Measurements from ENCODE around the gene VCL. TPM values are rescaled to one million over a fixed set of nuclear protein-coding genes. Genes with fewer than 3 reads are reported as not detected.
A peak's percentile ranks its signal among the peaks of the same experiment; 100 is the strongest.

Gene VCL
- total RNA-seq, 2 experiments from 2014 or later, result 20.7 to 22.7 TPM

DNA sequence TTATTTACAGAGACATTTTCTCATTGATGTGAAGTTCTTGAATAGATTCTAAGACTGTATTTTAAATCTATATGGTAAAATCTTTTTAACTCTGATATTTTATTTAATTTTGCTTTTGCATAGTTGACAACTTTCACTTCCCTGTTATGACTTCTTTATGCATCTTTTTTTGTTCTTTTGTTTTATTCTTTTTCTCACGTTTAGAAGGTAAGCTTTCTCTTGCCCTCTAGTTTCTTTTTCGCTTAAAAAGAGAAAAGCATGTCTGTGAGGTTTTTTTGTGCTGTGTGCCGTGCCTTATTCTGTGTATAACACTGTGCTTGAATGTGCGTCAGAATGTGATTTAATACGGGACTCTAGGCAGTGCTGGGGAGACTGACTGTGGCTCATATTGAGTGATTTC, 78.0 kb downstream of the VCL start:
- Mint-ChIP-seq H3K4me3 (no peak overlapping the region), H3K4me1 (peaks cover 35% of the 10 kb centered on the region), H3K36me3 (ENCODE audit: low read depth) (peaks cover 32% of the 10 kb centered on the region), H3K27ac (no peak overlapping the region), H3K9me3 (ENCODE audit: low read depth) (no peaks in the 10 kb centered on the region), H3K27me3 (no peaks in the 10 kb centered on the region)
- no peak for ATAC-seq
- ChIA-PET CTCF (interaction anchor here (0.7 to 3.0 kb wide), 7 partner anchors 19 to 933 kb away, joined by 3 to 12 read pairs (median 4); no protein-coding TSS in a partner anchor), POLR2A (no interaction called here)
- no peak for DNase-seq
- intact Hi-C loops (cut with DNase I, micrococcal nuclease), result no loop called here

GRCh38 chr10:74076961-74077360, 79.0 kb downstream of the VCL start:
- ATAC-seq (no peak), DNase-seq (no peak)
- Mint-ChIP-seq H3K27me3 (no peaks in the 10 kb centered on the region), H3K27ac (no peak overlapping the region), H3K36me3 (ENCODE audit: low read depth) (peaks cover 28% of the 10 kb centered on the region), H3K4me1 (peaks cover 40% of the 10 kb centered on the region), H3K4me3 (no peak overlapping the region), H3K9me3 (ENCODE audit: low read depth) (no peaks in the 10 kb centered on the region)
- ChIA-PET POLR2A (no interaction called here), CTCF (interaction anchor here (0.6 to 3.0 kb wide), 9 partner anchors 21 to 227 kb away, joined by 3 to 12 read pairs (median 4); no protein-coding TSS in a partner anchor)
- intact Hi-C loops (cut with DNase I, micrococcal nuclease), result no loop called here

DNA sequence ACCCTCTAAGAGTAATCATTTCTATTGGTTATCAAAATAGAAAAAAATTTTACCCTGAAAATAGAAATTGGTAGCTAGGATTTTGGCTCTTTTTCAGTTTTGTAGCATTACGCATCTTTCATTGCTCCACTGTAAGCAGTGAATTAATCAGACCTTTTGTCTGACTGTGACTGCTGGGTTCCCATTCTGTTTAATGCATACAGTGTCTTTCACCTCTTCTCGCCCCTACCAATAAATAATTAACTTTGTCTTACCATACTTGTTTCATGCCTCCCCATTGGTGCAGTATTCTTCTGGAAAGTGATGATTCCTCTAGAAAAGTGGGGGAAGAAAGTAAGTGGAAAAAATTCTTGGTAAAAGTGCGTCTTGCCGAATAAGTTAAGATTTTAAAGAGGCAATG, 79.5 kb downstream of the VCL start:
- ChIA-PET CTCF (interaction anchor here (0.5 to 3.0 kb wide), 7 partner anchors 48 to 942 kb away, joined by 3 to 12 read pairs (median 4); no protein-coding TSS in a partner anchor), POLR2A (no interaction called here)
- H3K9me3 Mint-ChIP-seq (ENCODE audit: low read depth), result no peaks in the 10 kb centered on the region
- intact Hi-C loops (cut with DNase I, micrococcal nuclease), result no loop called here
- H3K27ac Mint-ChIP-seq, result no peak overlapping the region
- ATAC-seq (no peak), DNase-seq (no peak)
- peaks cover 30% of the 10 kb centered on the region for H3K36me3 Mint-ChIP-seq (ENCODE audit: low read depth)
- no peaks in the 10 kb centered on the region for H3K27me3 Mint-ChIP-seq
- H3K4me3 Mint-ChIP-seq, result no peak overlapping the region
- H3K4me1 Mint-ChIP-seq, result peaks cover 40% of the 10 kb centered on the region

GRCh38 chr10:74078037-74078436, 80.1 kb downstream of the VCL start:
- ChIA-PET CTCF (interaction anchor here (0.7 to 3.8 kb wide), 4 partner anchors 21 to 227 kb away, joined by 3 to 24 read pairs (median 8); no protein-coding TSS in a partner anchor), POLR2A (interaction anchor here (0.6 kb wide), 1 partner anchor 120 kb away, joined by 4 read pairs; no protein-coding TSS in a partner anchor)
- Mint-ChIP-seq H3K9me3 (ENCODE audit: low read depth) (no peaks in the 10 kb centered on the region), H3K27ac (peak overlapping the region; percentile 45), H3K27me3 (no peaks in the 10 kb centered on the region), H3K36me3 (ENCODE audit: low read depth) (peaks cover 28% of the 10 kb centered on the region), H3K4me1 (peaks cover 40% of the 10 kb centered on the region), H3K4me3 (no peak overlapping the region)
- DNase-seq (peak; percentile 68), ATAC-seq (peak; percentile 82)
- intact Hi-C loops (cut with DNase I, micrococcal nuclease), result loop anchor here (2.0 kb wide), 1 partner anchor 21 kb away; no protein-coding TSS in a partner anchor

- ChIA-PET POLR2A (interaction anchor here (0.6 kb wide), 1 partner anchor 44 kb away, joined by 4 read pairs; no protein-coding TSS in a partner anchor), CTCF (interaction anchor here (0.5 to 3.8 kb wide), 16 partner anchors 7 to 230 kb away, joined by 3 to 58 read pairs (median 4); no protein-coding TSS in a partner anchor)
- H3K36me3 Mint-ChIP-seq (ENCODE audit: low read depth), result peaks cover 22% of the 10 kb centered on the region
- peaks cover 35% of the 10 kb centered on the region for H3K4me1 Mint-ChIP-seq
- H3K9me3 Mint-ChIP-seq (ENCODE audit: low read depth), result no peaks in the 10 kb centered on the region
- ATAC-seq, result no peak
- H3K4me3 Mint-ChIP-seq, result no peak overlapping the region
- no peaks in the 10 kb centered on the region for H3K27me3 Mint-ChIP-seq
- no peak for DNase-seq
- intact Hi-C loops (cut with DNase I, micrococcal nuclease), result loop anchor here (2.0 kb wide), 1 partner anchor 22 kb away; no protein-coding TSS in a partner anchor
- H3K27ac Mint-ChIP-seq, result peak overlapping the region; percentile 8
Measured at GRCh38 chr10:74079028-74079935, 81.4 kb downstream of the VCL start.

DNA sequence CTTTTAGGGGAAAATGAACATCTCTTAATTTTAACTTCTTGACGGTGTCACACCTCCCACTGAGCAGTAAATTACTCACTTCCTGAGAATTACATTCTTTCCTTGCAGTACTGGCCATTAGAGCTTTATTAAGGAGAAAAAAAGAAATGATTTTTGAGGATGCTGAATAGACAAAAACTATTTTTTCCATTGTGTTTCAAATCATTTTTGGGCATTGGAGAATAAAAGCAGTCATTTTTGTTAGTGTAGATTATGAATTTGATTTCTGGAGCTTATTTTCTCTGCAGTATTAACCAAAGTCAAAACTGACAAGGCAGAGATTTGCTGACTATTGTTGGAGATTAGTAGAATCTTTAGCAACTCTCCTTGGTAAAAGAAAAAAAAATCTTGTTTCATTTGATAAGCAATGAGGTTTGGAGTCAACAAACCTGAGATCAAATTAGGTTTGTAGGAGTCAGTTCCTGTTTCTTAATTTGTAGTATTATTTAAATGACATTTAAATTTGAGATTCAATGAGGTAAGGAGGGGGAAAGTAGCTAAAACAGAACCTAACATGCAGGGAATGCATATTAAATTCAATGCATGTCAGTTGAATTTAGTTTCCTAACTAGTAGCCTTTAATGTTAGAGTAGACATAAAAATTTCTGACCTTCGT, 82.1 kb downstream of the VCL start:
- POLR2A ChIA-PET, result no interaction called here

DNA sequence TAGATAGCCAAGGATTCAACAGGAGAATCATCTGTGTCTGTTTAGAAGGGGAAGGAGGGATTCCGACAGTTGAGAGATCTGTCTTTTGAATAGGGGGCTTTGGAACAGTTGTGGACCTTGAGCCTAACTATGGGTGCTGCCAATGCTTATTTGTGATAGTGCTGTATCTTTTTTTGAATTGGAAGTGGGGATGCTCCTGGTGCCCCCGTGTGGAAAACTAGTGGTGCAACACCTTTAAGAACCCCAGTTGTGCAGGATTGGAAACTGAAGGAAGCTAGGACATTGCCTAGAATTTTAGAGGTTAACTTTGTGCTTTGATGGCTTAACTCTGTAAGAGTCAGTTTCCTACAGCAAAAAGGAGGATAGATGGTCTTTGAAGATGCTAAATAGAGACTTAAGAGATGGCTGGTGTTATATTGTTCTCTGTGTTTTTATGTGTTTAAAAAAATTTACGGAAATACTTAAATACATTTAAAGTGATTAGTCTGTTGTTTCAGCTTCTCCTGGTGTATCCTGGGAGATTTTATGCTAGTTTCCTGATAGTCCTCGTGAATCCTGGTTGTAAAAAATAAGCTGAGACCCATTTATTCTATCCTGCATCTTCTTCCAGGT, 83.4 kb downstream of the VCL start:
- POLR2A ChIA-PET, result interaction anchor here (0.6 kb wide), 1 partner anchor 1025 kb away, joined by 3 read pairs; no protein-coding TSS in a partner anchor
- DNase-seq (peak; percentile 63), ATAC-seq (peak; percentile 37)
- intact Hi-C loops (cut with DNase I, micrococcal nuclease), result loop anchor here (1.0 to 2.0 kb wide), 3 partner anchors 124 to 232 kb away; no protein-coding TSS in a partner anchor
- no peaks in the 10 kb centered on the region for H3K9me3 Mint-ChIP-seq (ENCODE audit: low read depth)
- no peaks in the 10 kb centered on the region for H3K27me3 Mint-ChIP-seq
- CTCF ChIA-PET, result interaction anchor here (0.6 to 4.2 kb wide), 33 partner anchors 9 to 1115 kb away, joined by 3 to 58 read pairs (median 4); no protein-coding TSS in a partner anchor
- H3K4me1 Mint-ChIP-seq, result peaks cover 41% of the 10 kb centered on the region
- peaks cover 14% of the 10 kb centered on the region for H3K36me3 Mint-ChIP-seq (ENCODE audit: low read depth)
- H3K4me3 Mint-ChIP-seq, result no peak overlapping the region
- no peak overlapping the region for H3K27ac Mint-ChIP-seq

More for the DNA sequence above, 82.1 kb downstream of the VCL start:
- Mint-ChIP-seq H3K36me3 (ENCODE audit: low read depth) (peaks cover 19% of the 10 kb centered on the region), H3K27ac (peak overlapping the region; percentile 8), H3K27me3 (no peaks in the 10 kb centered on the region), H3K4me3 (no peak overlapping the region), H3K4me1 (peaks cover 39% of the 10 kb centered on the region), H3K9me3 (ENCODE audit: low read depth) (no peaks in the 10 kb centered on the region)
- CTCF ChIA-PET, result interaction anchor here (0.6 to 4.2 kb wide), 20 partner anchors 8 to 228 kb away, joined by 3 to 58 read pairs (median 4); partner anchors contain the start of gene PLAU
- ATAC-seq (peak; percentile 40), DNase-seq (no peak)
- intact Hi-C loops (cut with DNase I, micrococcal nuclease), result loop anchor here (2.0 kb wide), 2 partner anchors 23 to 123 kb away; no protein-coding TSS in a partner anchor

DNA sequence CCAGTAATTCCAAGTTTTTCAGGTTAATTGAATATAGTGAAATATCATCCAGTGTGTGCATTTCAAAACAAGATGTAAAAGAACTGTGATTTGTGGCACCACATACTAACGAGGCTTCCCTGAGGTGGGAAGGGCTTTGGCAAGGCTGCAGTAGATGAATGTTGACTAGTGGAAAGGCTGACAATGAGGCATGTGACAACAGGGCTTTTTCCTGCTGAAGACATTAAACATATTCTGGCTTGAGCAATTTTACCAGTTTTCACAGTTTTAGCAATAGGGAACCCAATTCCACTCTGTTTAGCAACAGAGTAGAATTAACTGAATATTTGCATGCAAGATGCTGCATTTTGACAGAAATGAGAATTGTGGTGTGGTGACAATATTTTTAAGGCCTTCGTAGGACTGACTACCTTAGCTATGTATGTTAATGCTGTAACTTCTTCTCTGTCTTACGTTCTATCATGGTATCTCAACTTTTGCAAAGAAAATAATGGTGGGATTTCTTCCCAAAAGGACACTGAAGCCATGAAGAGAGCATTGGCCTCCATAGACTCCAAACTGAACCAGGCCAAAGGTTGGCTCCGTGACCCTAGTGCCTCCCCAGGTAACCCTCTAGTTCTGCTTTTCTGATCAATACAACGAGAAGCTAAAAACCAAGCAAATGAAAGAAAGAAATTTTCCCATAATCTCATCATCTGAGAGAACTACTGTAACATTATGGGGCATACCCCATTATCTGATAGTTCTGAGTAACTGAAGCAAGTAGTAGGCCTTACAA, 84.2 kb downstream of the VCL start:
- DNase-seq, result no peak
- H3K9me3 Mint-ChIP-seq (ENCODE audit: low read depth), result no peaks in the 10 kb centered on the region
- no peak for ATAC-seq
- peaks cover 41% of the 10 kb centered on the region for H3K4me1 Mint-ChIP-seq
- no peak overlapping the region for H3K4me3 Mint-ChIP-seq
- POLR2A ChIA-PET, result no interaction called here
- no peak overlapping the region for H3K27ac Mint-ChIP-seq
- CTCF ChIA-PET, result interaction anchor here (0.5 to 4.2 kb wide), 32 partner anchors 9 to 272 kb away, joined by 3 to 58 read pairs (median 4); no protein-coding TSS in a partner anchor
- intact Hi-C loops (cut with DNase I, micrococcal nuclease), result loop anchor here (1.0 to 2.0 kb wide), 3 partner anchors 125 to 233 kb away; no protein-coding TSS in a partner anchor
- H3K27me3 Mint-ChIP-seq, result no peaks in the 10 kb centered on the region
- peaks cover 14% of the 10 kb centered on the region for H3K36me3 Mint-ChIP-seq (ENCODE audit: low read depth)

GRCh38 chr10:74083304-74083703, 85.4 kb downstream of the VCL start:
- CTCF ChIA-PET, result interaction anchor here (0.6 to 4.2 kb wide), 4 partner anchors 10 to 201 kb away, joined by 3 to 23 read pairs (median 4); no protein-coding TSS in a partner anchor
- Mint-ChIP-seq H3K27me3 (no peaks in the 10 kb centered on the region), H3K9me3 (ENCODE audit: low read depth) (no peaks in the 10 kb centered on the region), H3K27ac (no peak overlapping the region), H3K4me1 (peaks cover 33% of the 10 kb centered on the region), H3K36me3 (ENCODE audit: low read depth) (peaks cover 11% of the 10 kb centered on the region), H3K4me3 (no peak overlapping the region)
- DNase-seq (no peak), ATAC-seq (no peak)
- intact Hi-C loops (cut with DNase I, micrococcal nuclease), result no loop called here
- POLR2A ChIA-PET, result no interaction called here

DNA sequence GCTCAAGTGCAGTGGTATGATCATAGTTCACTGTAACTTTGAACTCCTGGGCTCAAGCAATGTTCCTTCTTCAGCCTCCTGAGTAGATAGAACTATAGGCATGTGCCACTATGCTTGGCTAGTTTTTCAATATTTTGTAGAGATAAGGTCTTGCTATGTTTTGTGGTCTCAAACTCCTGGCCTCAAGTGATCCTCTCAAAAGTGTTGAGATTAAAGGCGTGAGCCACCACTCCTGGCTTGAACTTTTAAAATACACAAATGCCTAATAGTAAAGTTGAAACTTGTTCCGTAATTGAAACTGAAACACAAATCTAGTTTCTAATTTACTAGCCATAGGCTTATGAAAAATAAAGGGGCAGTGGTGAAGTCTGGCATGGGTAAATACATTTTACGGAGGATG, 87.0 kb downstream of the VCL start:
- peak overlapping the region; percentile 77 for H3K27ac Mint-ChIP-seq
- ATAC-seq, result peak; percentile 88
- intact Hi-C loops (cut with DNase I, micrococcal nuclease), result no loop called here

More for the DNA sequence above, 87.0 kb downstream of the VCL start:
- ChIA-PET POLR2A (no interaction called here), CTCF (no interaction called here)
- Mint-ChIP-seq H3K4me3 (no peak overlapping the region), H3K27me3 (no peaks in the 10 kb centered on the region), H3K9me3 (ENCODE audit: low read depth) (no peaks in the 10 kb centered on the region), H3K36me3 (ENCODE audit: low read depth) (peaks cover 9% of the 10 kb centered on the region), H3K4me1 (peaks cover 18% of the 10 kb centered on the region)
- DNase-seq, result peak; percentile 16

Data from activated CD4-positive, alpha-beta T cell treated with anti-CD3 and anti-CD28 coated beads for 36 hours (primary cell).